Measurements from ENCODE around the gene OR2AP1.
"Not testable (repeated sequence)": the region's sequence is repeated elsewhere in the genome, so short reads cannot be mapped to it uniquely, and the experiment has no call there.

The OR2AP1 gene

DNA sequence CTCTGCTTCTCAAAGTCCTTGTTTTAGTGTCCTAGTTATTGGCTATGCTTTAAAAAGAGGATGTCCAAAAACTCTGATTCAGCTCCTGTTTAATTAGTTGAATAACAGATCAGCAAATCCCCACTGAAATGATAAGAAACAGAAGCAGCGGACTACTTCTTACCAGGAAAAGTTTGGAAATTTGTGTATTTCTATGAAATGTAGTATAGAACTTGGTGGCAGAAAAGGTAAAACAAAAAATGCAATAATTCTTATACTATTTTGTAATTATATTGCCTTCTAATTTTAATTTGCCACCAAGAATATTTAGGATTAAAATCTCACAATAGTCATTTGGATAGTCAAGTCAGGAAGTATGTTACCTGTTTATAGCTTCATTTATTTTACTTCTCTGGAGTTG is at the start of gene OR2AP1:
Gene OR2AP1 (plus strand): TSS at position 301 of the 400 bp plus-strand sequence. CDS start 1,947 bp downstream, outside the sequence.
- Histone ChIP-seq H3K27me3 (ENCODE audit: control insufficient read depth, insufficient read depth, low read length) (no peaks in the 10 kb centered on the region), H3K9ac (no peak within 1 kb of the TSS), H3K9me3 (ENCODE audit: control insufficient read depth, low read length) (no peaks in the 10 kb centered on the region), H3K27ac (no peak within 1 kb of the TSS), H3K79me2 (no peaks in the 10 kb centered on the region), H3K4me3 (ENCODE audit: low read depth, low read length) (no peak within 1 kb of the TSS), H3K4me1 (no peaks in the 10 kb centered on the region), H3K36me3 (ENCODE audit: control insufficient read depth, insufficient read depth, low read length) (no peaks in the 10 kb centered on the region), H3K4me2 (ENCODE audit: low read length) (no peak within 1 kb of the TSS), H2AFZ (no peak within 1 kb of the TSS)
- TF ChIP-seq, protein P1, sequence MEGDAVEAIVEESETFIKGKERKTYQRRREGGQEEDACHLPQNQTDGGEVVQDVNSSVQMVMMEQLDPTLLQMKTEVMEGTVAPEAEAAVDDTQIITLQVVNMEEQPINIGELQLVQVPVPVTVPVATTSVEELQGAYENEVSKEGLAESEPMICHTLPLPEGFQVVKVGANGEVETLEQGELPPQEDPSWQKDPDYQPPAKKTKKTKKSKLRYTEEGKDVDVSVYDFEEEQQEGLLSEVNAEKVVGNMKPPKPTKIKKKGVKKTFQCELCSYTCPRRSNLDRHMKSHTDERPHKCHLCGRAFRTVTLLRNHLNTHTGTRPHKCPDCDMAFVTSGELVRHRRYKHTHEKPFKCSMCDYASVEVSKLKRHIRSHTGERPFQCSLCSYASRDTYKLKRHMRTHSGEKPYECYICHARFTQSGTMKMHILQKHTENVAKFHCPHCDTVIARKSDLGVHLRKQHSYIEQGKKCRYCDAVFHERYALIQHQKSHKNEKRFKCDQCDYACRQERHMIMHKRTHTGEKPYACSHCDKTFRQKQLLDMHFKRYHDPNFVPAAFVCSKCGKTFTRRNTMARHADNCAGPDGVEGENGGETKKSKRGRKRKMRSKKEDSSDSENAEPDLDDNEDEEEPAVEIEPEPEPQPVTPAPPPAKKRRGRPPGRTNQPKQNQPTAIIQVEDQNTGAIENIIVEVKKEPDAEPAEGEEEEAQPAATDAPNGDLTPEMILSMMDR (IDR thresholded peaks at IDR 0.05) = no peak

DNA sequence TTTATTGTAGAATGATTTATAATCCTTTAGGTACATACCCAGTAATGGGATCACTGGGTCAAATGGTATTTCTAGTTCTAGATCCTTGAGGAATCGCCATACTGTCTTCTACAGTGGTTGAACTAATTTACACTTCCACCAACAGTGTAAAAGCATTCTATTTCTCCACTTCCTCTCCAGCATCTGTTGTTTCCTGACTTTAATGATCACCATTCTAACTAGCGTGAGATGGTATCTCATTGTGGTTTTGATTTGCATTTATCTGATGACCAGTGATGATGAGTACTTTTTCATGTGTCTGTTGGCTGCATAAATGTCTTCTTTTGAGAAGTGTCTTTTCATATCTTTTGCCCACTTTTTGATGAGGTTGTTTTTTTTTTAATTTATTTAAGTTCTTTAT is 24.0 kb upstream of the OR2AP1 start:
- H3K36me3 ChIP-seq (ENCODE audit: control insufficient read depth, insufficient read depth, low read length); H3K4me3 ChIP-seq (ENCODE audit: low read depth, low read length); H3K9ac ChIP-seq; H3K79me2 ChIP-seq; H3K27ac ChIP-seq; H3K9me3 ChIP-seq (ENCODE audit: control insufficient read depth, low read length); H2AFZ ChIP-seq; H3K27me3 ChIP-seq (ENCODE audit: control insufficient read depth, insufficient read depth, low read length); H3K4me2 ChIP-seq (ENCODE audit: low read length); H3K4me1 ChIP-seq: not testable (repeated sequence)

DNA sequence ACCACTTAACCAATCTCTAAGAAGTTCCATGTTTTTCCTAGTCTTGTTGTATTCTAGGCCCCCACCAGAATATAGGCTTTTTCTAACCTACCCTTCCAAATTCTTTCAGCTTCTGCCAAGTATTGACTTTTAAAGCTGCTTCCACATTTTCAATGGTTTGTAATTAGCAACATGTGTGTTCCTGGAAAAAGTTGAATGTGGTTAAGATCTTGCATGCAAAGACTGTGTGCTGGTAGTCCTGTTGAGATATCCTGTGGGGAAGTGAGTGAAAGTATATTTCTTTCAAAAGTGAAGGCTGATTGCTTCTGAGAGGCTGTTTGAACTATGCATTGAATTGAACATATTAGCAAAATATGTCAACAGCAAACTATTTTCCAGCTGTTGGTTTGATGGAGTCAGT is 23.5 kb upstream of the OR2AP1 start:
- no peak overlapping the region for H3K27ac ChIP-seq

DNA sequence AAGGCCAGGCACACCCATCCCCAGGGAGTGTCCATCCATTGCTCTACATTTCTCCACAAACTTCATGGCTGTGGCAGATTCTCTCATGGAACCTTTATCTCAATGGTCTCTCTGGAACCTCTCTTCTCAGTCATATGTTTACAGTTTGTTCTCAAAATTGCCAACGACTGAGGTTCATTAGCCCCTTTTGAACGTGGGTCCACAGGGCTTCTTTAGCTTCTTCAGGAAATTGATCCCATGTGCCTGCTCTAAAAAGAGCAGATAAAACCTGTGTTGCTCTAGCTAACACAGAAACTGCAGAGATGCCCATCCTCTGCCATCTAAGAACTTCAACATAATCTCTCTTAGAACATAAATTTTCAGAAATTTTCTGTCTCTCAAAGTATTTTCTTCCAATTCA is 23.0 kb upstream of the OR2AP1 start, which contains the start of gene OR6C4:
Gene OR6C4 (plus strand): TSS at position 301 of the 400 bp plus-strand sequence. CDS start 1,625 bp downstream, outside the sequence.
- Histone ChIP-seq H3K27ac (no peak within 1 kb of the TSS), H3K9me3 (ENCODE audit: control insufficient read depth, low read length) (no peaks in the 10 kb centered on the region), H3K9ac (no peak within 1 kb of the TSS), H3K4me3 (ENCODE audit: low read depth, low read length) (no peak within 1 kb of the TSS), H3K79me2 (no peaks in the 10 kb centered on the region), H3K4me2 (ENCODE audit: low read length) (no peak within 1 kb of the TSS), H3K36me3 (ENCODE audit: control insufficient read depth, insufficient read depth, low read length) (no peaks in the 10 kb centered on the region), H2AFZ (no peak within 1 kb of the TSS), H3K4me1 (peaks cover 4% of the 10 kb centered on the region), H3K27me3 (ENCODE audit: control insufficient read depth, insufficient read depth, low read length) (no peaks in the 10 kb centered on the region)
- TF ChIP-seq, protein P1 (IDR thresholded peaks at IDR 0.05) = no peak

More for the DNA sequence above, 23.5 kb upstream of the OR2AP1 start:
- TF ChIP-seq, protein P1 (IDR thresholded peaks at IDR 0.05) = no peak
- H3K4me2 ChIP-seq (ENCODE audit: low read length) = no peak overlapping the region
- H2AFZ ChIP-seq = no peak overlapping the region
- no peak overlapping the region for H3K9ac ChIP-seq
- no peaks in the 10 kb centered on the region for H3K79me2 ChIP-seq
- no peaks in the 10 kb centered on the region for H3K36me3 ChIP-seq (ENCODE audit: control insufficient read depth, insufficient read depth, low read length)
- H3K4me3 ChIP-seq (ENCODE audit: low read depth, low read length) = no peak overlapping the region
- H3K4me1 ChIP-seq = peaks cover 4% of the 10 kb centered on the region
- no peaks in the 10 kb centered on the region for H3K27me3 ChIP-seq (ENCODE audit: control insufficient read depth, insufficient read depth, low read length)
- H3K9me3 ChIP-seq (ENCODE audit: control insufficient read depth, low read length) = no peaks in the 10 kb centered on the region

DNA sequence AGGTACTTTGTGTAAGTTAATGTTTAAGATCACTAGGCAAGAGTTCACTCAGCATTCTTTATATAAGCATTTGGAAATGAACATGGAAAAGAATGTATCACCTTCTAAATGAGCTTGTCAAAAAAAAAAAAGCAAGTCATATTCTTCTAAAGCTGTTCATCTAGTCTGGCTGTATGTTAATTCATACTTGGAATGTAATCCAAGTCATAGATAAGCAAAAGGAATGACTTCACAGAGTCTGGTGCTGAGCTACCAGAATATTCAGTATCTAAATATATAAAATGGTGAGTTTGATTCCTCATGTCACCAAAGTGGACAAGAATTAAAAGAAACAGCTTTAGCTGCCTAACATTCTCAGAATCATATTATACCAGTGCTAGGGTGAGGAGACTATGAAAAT is 18.0 kb upstream of the OR2AP1 start:
- H3K9me3 ChIP-seq (ENCODE audit: control insufficient read depth, low read length) = no peaks in the 10 kb centered on the region
- H3K9ac ChIP-seq = no peak overlapping the region
- TF ChIP-seq, protein P1 (IDR thresholded peaks at IDR 0.05) = no peak
- H3K36me3 ChIP-seq (ENCODE audit: control insufficient read depth, insufficient read depth, low read length) = no peaks in the 10 kb centered on the region
- no peak overlapping the region for H3K4me2 ChIP-seq (ENCODE audit: low read length)
- H3K4me3 ChIP-seq (ENCODE audit: low read depth, low read length) = no peak overlapping the region
- peaks cover 4% of the 10 kb centered on the region for H3K4me1 ChIP-seq
- no peaks in the 10 kb centered on the region for H3K27me3 ChIP-seq (ENCODE audit: control insufficient read depth, insufficient read depth, low read length)
- no peak overlapping the region for H2AFZ ChIP-seq
- no peak overlapping the region for H3K27ac ChIP-seq
- no peaks in the 10 kb centered on the region for H3K79me2 ChIP-seq

DNA sequence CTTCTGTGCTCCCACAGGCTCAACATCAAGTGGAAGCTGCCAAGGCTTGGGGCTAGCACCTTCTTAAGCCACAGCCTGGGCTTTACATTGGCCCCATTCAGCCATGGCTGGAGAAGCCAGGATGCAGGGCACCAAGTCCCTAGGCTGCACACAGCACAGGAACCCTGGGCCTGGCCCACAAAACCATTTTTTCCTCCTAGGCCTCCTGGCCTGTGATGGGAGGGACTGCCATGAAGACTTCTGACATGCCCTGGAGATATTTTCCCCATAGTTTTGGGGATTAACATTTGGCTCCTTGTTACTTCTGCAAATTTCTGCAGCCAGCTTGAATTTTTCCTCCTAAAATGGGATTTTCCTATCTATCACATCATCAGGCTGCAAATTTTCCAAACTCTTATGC is 2.2 kb upstream of the OR2AP1 start:
- not testable (repeated sequence) for H3K4me2 ChIP-seq (ENCODE audit: low read length); H3K9me3 ChIP-seq (ENCODE audit: control insufficient read depth, low read length); H3K4me3 ChIP-seq (ENCODE audit: low read depth, low read length); H3K27ac ChIP-seq; H3K79me2 ChIP-seq; H3K27me3 ChIP-seq (ENCODE audit: control insufficient read depth, insufficient read depth, low read length); H3K9ac ChIP-seq; H3K36me3 ChIP-seq (ENCODE audit: control insufficient read depth, insufficient read depth, low read length); H2AFZ ChIP-seq; H3K4me1 ChIP-seq

DNA sequence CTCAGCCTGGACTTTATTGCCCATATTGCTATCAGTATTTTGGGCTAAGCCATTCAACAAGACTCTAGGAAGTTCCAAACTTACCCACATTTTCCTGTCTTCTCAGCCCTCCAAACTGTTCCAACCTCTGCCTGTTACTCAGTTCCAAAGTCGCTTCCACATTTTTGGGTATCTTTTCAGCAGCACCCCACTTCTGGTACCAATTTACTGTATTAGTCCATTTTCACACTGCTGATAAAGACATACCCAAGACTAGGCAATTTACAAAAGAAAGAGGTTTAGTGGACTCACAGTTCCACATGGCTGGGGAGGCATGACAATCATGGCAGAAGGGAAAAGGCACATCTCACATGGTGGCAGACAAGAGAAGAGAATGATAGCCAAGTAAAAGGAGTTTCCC is 1.6 kb upstream of the OR2AP1 start:
- H3K79me2 ChIP-seq; H3K4me3 ChIP-seq (ENCODE audit: low read depth, low read length); H3K9ac ChIP-seq; H3K27ac ChIP-seq; H2AFZ ChIP-seq; H3K4me1 ChIP-seq; H3K27me3 ChIP-seq (ENCODE audit: control insufficient read depth, insufficient read depth, low read length); H3K36me3 ChIP-seq (ENCODE audit: control insufficient read depth, insufficient read depth, low read length); H3K9me3 ChIP-seq (ENCODE audit: control insufficient read depth, low read length); H3K4me2 ChIP-seq (ENCODE audit: low read length): not testable (repeated sequence)

All from parathyroid adenoma (tissue), 2 donors.